Panc1 (cell line): ENCODE results near the gene EFNA1. TPM values are rescaled to one million over a fixed set of nuclear protein-coding genes. Genes with fewer than 3 reads are reported as not detected.
A peak's percentile ranks its signal among the peaks of the same experiment; 100 is the strongest.

Source experiments
- ATAC-seq: fragments of 200-7000 bp; cut with Tn5 transposase; 2 replicates; pipeline ENCODE4 v1.9.1; 2020; ENCODE audit warnings: mild to moderate bottlenecking, moderate library complexity
- BruUV-seq: library from RNA; stranded (reverse); fragments of 400-500 nt; replicated peaks from 2 replicates; lab custom pipeline; 2021; lab: Mats Ljungman, UMichigan
- CTCF ChIA-PET: fragments of 300-600 bp; sonication (Branson Sonifier 250); formaldehyde crosslinking; loops from one replicate; lab custom pipeline; 2022; ENCODE audit warnings: antibody characterized with exemption; lab: Charles Lee
- POLR2A ChIA-PET: fragments of 300-600 bp; sonication (Branson Sonifier 250); formaldehyde crosslinking; loops from one replicate; lab custom pipeline; 2022; ENCODE audit warnings: antibody characterized with exemption; lab: Charles Lee
- DNase-seq: peaks from one replicate; pipeline ENCODE4 v3.0.0-alpha.2; 2010; ENCODE audit warnings: low read depth, low spot score
- H3K27ac ChIP-seq: 2 replicates; pipeline ENCODE4 v1.5.1; 2011; ENCODE audit warnings: mild to moderate bottlenecking, low read length, inconsistent platforms
- H3K27me3 ChIP-seq: fragments of 200-500 bp; sonication (Bioruptor generic); 2 replicates; pipeline ENCODE4 v1.6.0; 2014; ENCODE audit warnings: low read length, inconsistent platforms; ENCODE audit not compliant: control insufficient read depth, insufficient read depth
- H3K36me3 ChIP-seq: fragments of 200-500 bp; sonication (Bioruptor generic); 2 replicates; pipeline ENCODE4 v1.5.1; 2014; ENCODE audit warnings: inconsistent platforms, mild to moderate bottlenecking, low read length, moderate library complexity; ENCODE audit not compliant: control insufficient read depth, insufficient read depth
- H3K4me1 ChIP-seq: 2 replicates; pipeline ENCODE4 v1.5.1; 2011; ENCODE audit warnings: inconsistent platforms, mild to moderate bottlenecking, low read length, moderate library complexity; ENCODE audit not compliant: control insufficient read depth, insufficient read depth
- H3K4me3 ChIP-seq, 2 experiments: 2 replicates each; pipeline ENCODE4 v1.5.1; 2011 to 2012; ENCODE audit warnings: low read depth in 2 of 2, low read length in 2 of 2, mild to moderate bottlenecking in 2 of 2, inconsistent platforms in 1 of 2, moderate library complexity in 1 of 2
- H3K9me3 ChIP-seq: fragments of 200-500 bp; sonication (Bioruptor generic); 2 replicates; pipeline ENCODE4 v1.5.1; 2014; ENCODE audit warnings: low read depth, mild to moderate bottlenecking, inconsistent platforms, low read length, moderate library complexity; ENCODE audit not compliant: control insufficient read depth, insufficient read depth
- CTCF ChIP-seq: fragments of 450-650 bp; IDR thresholded peaks from 2 replicates; pipeline ENCODE4 v1.5.1; 2017; ENCODE audit warnings: mild to moderate bottlenecking
- POLR2AphosphoS5 ChIP-seq: IDR thresholded peaks from 2 replicates; pipeline ENCODE4 v1.6.1; 2012; ENCODE audit warnings: mild to moderate bottlenecking, low read depth, low read length, moderate library complexity
- SIN3A ChIP-seq: IDR thresholded peaks from 2 replicates; pipeline ENCODE4 v1.6.1; 2012; ENCODE audit warnings: low read depth, mild to moderate bottlenecking, low read length, moderate library complexity, borderline replicate concordance; ENCODE audit not compliant: insufficient read depth
- TCF7L2 ChIP-seq: IDR thresholded peaks from 2 replicates; pipeline ENCODE4 v1.6.1; 2011; ENCODE audit warnings: mild to moderate bottlenecking, low read depth, low read length, inconsistent platforms
- in situ Hi-C: cut with HindIII; loops from 2 replicates; pipeline ENCODE4 v1.10.0; 2016; ENCODE audit warnings: low sequenced_read_pairs, low pct_unique_long_range_greater_than_20kb
- intact Hi-C: fragments of 100-400 bp; cut with micrococcal nuclease; formaldehyde crosslinking; loops from one replicate; pipeline ENCODE4 v1.10.0; 2022; ENCODE audit not compliant: unreplicated experiment
- total RNA-seq: library from RNA; stranded (reverse); gene quantifications from one replicate; pipeline ENCODE4 v1.2.1, GENCODE V29; 2021; ENCODE audit not compliant: unreplicated experiment
- TF ChIP-seq, protein P1 (sequence below), 2 experiments: IDR thresholded peaks; 2 replicates each; pipeline ENCODE4 v1.6.1; 2011 to 2012; ENCODE audit warnings: low read depth in 2 of 2, control low read depth in 1 of 2, low read length in 1 of 2, mild to moderate bottlenecking in 1 of 2, moderate library complexity in 1 of 2; ENCODE audit not compliant: insufficient read depth in 1 of 2

The EFNA1 gene
- total RNA-seq, 1 experiment from 2014 or later = 23.8 TPM

GRCh38 chr1:155085504-155086127, 42.1 kb upstream of the EFNA1 start:
- H3K4me1 ChIP-seq = peaks cover 18% of the 10 kb centered on the region
- no peaks in the 10 kb centered on the region; the same call in 1 of the 2 replicates for H3K36me3 ChIP-seq
- no TSS peak for BruUV-seq
- intact Hi-C loops (no loop called here), in situ Hi-C loops (no loop called here)
- TF ChIP-seq SIN3A (no peak), POLR2AphosphoS5 (no peak), TCF7L2 (no peak), CTCF (no peak)
- TF ChIP-seq, protein P1, sequence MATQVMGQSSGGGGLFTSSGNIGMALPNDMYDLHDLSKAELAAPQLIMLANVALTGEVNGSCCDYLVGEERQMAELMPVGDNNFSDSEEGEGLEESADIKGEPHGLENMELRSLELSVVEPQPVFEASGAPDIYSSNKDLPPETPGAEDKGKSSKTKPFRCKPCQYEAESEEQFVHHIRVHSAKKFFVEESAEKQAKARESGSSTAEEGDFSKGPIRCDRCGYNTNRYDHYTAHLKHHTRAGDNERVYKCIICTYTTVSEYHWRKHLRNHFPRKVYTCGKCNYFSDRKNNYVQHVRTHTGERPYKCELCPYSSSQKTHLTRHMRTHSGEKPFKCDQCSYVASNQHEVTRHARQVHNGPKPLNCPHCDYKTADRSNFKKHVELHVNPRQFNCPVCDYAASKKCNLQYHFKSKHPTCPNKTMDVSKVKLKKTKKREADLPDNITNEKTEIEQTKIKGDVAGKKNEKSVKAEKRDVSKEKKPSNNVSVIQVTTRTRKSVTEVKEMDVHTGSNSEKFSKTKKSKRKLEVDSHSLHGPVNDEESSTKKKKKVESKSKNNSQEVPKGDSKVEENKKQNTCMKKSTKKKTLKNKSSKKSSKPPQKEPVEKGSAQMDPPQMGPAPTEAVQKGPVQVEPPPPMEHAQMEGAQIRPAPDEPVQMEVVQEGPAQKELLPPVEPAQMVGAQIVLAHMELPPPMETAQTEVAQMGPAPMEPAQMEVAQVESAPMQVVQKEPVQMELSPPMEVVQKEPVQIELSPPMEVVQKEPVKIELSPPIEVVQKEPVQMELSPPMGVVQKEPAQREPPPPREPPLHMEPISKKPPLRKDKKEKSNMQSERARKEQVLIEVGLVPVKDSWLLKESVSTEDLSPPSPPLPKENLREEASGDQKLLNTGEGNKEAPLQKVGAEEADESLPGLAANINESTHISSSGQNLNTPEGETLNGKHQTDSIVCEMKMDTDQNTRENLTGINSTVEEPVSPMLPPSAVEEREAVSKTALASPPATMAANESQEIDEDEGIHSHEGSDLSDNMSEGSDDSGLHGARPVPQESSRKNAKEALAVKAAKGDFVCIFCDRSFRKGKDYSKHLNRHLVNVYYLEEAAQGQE (IDR thresholded peaks at IDR 0.05; ENCODE audit: insufficient read depth in 1 of 2, low read depth in 2 of 2, low read length in 1 of 2) = no peak
- CTCF ChIA-PET = interaction anchor here (0.5 to 2.0 kb wide), 16 partner anchors 10 to 865 kb away, joined by 3 to 21 read pairs (median 4); partner anchors contain the start of genes ADAM15 and EFNA4
- peak overlapping the region; percentile 66 to 75 for H3K4me3 ChIP-seq
- ATAC-seq (peak; percentile 52), DNase-seq (no peak)
- H3K27me3 ChIP-seq = peaks cover 6% of the 10 kb centered on the region
- POLR2A ChIA-PET = interaction anchor here (0.6 kb wide), 2 partner anchors 99 to 115 kb away, joined by 3 read pairs; partner anchors contain the start of gene SHC1
- H3K9me3 ChIP-seq = no peaks in the 10 kb centered on the region
- H3K27ac ChIP-seq = peak overlapping the region; percentile 71

GRCh38 chr1:155086128-155086741, 41.4 kb upstream of the EFNA1 start:
- H3K9me3 ChIP-seq = no peaks in the 10 kb centered on the region
- no peaks in the 10 kb centered on the region for H3K36me3 ChIP-seq
- no TSS peak for BruUV-seq
- H3K4me3 ChIP-seq = peak overlapping the region; percentile 66 to 75; a peak in 3 of 4 replicates
- intact Hi-C loops (no loop called here), in situ Hi-C loops (no loop called here)
- TF ChIP-seq POLR2AphosphoS5 = no peak
- TF ChIP-seq CTCF = peak; percentile 99
- no peak for TF ChIP-seq TCF7L2
- H3K4me1 ChIP-seq = peaks cover 17% of the 10 kb centered on the region
- ChIA-PET POLR2A (interaction anchor here (0.6 kb wide), 2 partner anchors 99 to 116 kb away, joined by 3 read pairs; partner anchors contain the start of gene SHC1), CTCF (interaction anchor here (0.7 to 2.0 kb wide), 3 partner anchors 9 to 43 kb away, joined by 4 to 11 read pairs (median 7); partner anchors contain the start of gene ADAM15)
- H3K27ac ChIP-seq = no peak overlapping the region
- DNase-seq (no peak), ATAC-seq (peak; percentile 17; the same call in 1 of the 2 replicates)
- H3K27me3 ChIP-seq = peaks cover 4% of the 10 kb centered on the region
